ENCODE data around the gene PRSS12. TPM values are rescaled to one million over a fixed set of nuclear protein-coding genes. Genes with fewer than 3 reads are reported as not detected.
"Not testable (repeated sequence)": the region's sequence is repeated elsewhere in the genome, so short reads cannot be mapped to it uniquely, and the experiment has no call there.

Gene PRSS12
- total RNA-seq, 1 donor from 2014 or later: 10.4 TPM

DNA sequence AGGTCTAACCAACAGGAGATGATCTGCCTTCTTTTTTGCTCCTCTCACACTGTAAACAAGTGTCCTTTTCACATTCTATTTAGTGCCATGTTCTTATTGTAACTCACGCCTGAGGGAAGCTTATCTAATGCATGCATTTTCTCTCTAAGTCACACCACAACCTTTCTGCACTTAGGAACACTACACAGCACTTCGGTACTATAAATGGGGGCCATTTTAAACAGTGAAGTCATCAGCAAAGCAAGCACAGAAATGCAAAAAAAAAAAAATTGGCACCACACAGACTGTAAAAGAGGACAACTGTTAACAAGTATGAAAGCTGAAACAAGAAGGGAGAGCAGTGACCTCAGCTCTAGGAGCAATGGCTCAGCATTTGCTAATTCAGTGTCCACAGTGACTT lies 45.2 kb downstream of the PRSS12 start:
- Histone ChIP-seq H3K4me1 (ENCODE audit: control insufficient read depth in 3 of 3, insufficient read depth in 3 of 3, low read length in 3 of 3) (no peaks in the 10 kb centered on the region), H3K9me3 (ENCODE audit: control insufficient read depth in 3 of 3, low read length in 3 of 3) (no peaks in the 10 kb centered on the region), H3K27ac (ENCODE audit: low read depth, low read length) (no peak overlapping the region), H3K27me3 (ENCODE audit: control insufficient read depth in 3 of 3, insufficient read depth in 3 of 3, low read length in 3 of 3) (no peaks in the 10 kb centered on the region), H3K9ac (ENCODE audit: low read depth in 1 of 3, low read length in 3 of 3) (no peak overlapping the region), H3K36me3 (ENCODE audit: control insufficient read depth in 3 of 3, insufficient read depth in 3 of 3, low read length in 3 of 3) (no peaks in the 10 kb centered on the region), H3K4me3 (ENCODE audit: low read length in 3 of 3) (no peak overlapping the region)

DNA sequence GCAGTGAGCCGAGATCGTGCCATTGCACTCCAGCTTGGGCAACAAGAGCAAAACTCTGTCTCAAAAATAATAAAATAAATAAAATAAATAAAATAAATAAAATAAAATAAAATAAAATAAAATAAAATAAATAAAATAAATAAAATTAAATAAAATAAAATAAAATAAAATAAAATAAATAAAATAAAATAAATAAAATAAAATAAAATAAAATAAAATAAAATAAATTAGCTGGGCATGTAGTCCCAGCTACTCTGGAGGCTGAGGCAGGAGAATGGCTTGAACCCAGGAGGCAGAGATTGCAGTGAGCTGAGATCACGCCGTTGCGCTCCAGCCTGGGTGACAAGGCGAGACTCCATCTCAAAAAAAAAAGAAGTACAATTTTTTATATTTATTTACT lies 53.2 kb downstream of the PRSS12 start:
- not testable (repeated sequence) for H3K27ac ChIP-seq (ENCODE audit: low read depth, low read length); H3K9me3 ChIP-seq (ENCODE audit: control insufficient read depth in 3 of 3, low read length in 3 of 3); H3K36me3 ChIP-seq (ENCODE audit: control insufficient read depth in 3 of 3, insufficient read depth in 3 of 3, low read length in 3 of 3); H3K4me3 ChIP-seq (ENCODE audit: low read length in 3 of 3); H3K27me3 ChIP-seq (ENCODE audit: control insufficient read depth in 3 of 3, insufficient read depth in 3 of 3, low read length in 3 of 3); H3K4me1 ChIP-seq (ENCODE audit: control insufficient read depth in 3 of 3, insufficient read depth in 3 of 3, low read length in 3 of 3); H3K9ac ChIP-seq (ENCODE audit: low read depth in 1 of 3, low read length in 3 of 3)

DNA sequence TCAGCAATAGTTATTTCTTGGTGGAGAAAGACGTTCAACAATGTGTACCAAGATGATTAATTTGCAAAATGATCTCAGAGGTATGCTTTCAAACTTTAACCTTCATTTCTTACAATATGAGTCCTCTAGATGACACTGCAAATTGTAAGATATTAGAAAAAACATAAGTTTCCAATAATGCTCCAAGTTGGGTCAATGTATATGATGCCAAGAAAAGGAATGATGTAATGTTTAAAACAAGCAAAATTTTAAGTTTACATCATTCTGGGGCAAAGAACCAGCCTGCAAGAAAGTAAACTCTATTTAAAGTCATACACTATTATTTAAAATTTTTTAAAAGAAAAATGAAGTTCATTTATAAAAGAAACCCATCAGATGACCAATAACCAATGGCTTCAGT lies 56.1 kb downstream of the PRSS12 start:
- Histone ChIP-seq H3K9me3 (ENCODE audit: control insufficient read depth in 3 of 3, low read length in 3 of 3) (no peaks in the 10 kb centered on the region), H3K36me3 (ENCODE audit: control insufficient read depth in 3 of 3, insufficient read depth in 3 of 3, low read length in 3 of 3) (no peaks in the 10 kb centered on the region), H3K4me3 (ENCODE audit: low read length in 3 of 3) (no peak overlapping the region), H3K9ac (ENCODE audit: low read depth in 1 of 3, low read length in 3 of 3) (no peak overlapping the region), H3K27me3 (ENCODE audit: control insufficient read depth in 3 of 3, insufficient read depth in 3 of 3, low read length in 3 of 3) (peaks cover 0 to 2% (median 0%) of the 10 kb centered on the region in 3 donors), H3K27ac (ENCODE audit: low read depth, low read length) (no peak overlapping the region), H3K4me1 (ENCODE audit: control insufficient read depth in 3 of 3, insufficient read depth in 3 of 3, low read length in 3 of 3) (no peaks in the 10 kb centered on the region)

DNA sequence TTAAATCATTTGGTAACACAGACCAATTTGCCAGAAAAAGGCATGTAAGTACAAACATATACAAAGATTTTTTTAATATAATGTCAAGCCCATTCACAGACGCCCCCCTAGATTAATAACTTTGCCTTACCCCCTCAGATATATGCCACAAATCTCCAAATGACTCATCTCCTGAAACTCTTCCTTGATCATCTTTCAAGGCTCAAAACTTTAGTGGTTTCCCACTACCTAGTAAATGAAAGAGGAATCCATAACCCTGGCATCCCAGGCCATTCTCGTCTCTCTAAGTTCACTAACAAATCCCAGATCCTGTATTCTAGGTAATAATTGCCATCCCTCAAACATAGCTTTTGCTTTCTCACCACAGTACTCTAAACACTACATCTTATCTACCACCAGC lies 61.9 kb downstream of the PRSS12 start:
- Histone ChIP-seq H3K27me3 (ENCODE audit: control insufficient read depth in 3 of 3, insufficient read depth in 3 of 3, low read length in 3 of 3) (peaks cover 0 to 2% (median 0%) of the 10 kb centered on the region in 3 donors), H3K9ac (ENCODE audit: low read depth in 1 of 3, low read length in 3 of 3) (no peak overlapping the region), H3K4me1 (ENCODE audit: control insufficient read depth in 3 of 3, insufficient read depth in 3 of 3, low read length in 3 of 3) (no peaks in the 10 kb centered on the region), H3K36me3 (ENCODE audit: control insufficient read depth in 3 of 3, insufficient read depth in 3 of 3, low read length in 3 of 3) (no peaks in the 10 kb centered on the region), H3K27ac (ENCODE audit: low read depth, low read length) (no peak overlapping the region), H3K9me3 (ENCODE audit: control insufficient read depth in 3 of 3, low read length in 3 of 3) (no peaks in the 10 kb centered on the region), H3K4me3 (ENCODE audit: low read length in 3 of 3) (no peak overlapping the region)

DNA sequence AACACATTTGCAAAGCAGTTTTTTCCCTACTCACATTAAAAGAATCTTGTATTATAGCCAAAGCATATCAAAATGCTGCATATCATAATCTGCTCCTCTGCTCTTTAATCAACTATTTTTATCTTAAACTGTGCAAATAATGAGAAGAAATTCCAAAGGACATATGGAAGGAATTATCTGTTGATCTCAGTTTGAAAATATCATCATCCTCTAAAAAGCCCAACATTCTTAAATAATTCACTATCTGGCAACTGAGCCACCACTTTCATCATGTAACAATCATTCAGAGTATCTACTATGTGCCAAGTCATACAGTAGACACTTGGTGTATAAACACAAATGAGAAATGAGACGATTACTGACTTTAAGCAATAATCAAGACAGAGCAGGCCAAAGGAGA lies 63.0 kb downstream of the PRSS12 start:
- Histone ChIP-seq H3K4me1 (ENCODE audit: control insufficient read depth in 3 of 3, insufficient read depth in 3 of 3, low read length in 3 of 3) (no peaks in the 10 kb centered on the region), H3K4me3 (ENCODE audit: low read length in 3 of 3) (no peak overlapping the region), H3K27me3 (ENCODE audit: control insufficient read depth in 3 of 3, insufficient read depth in 3 of 3, low read length in 3 of 3) (peaks cover 0 to 2% (median 0%) of the 10 kb centered on the region in 3 donors), H3K9ac (ENCODE audit: low read depth in 1 of 3, low read length in 3 of 3) (no peak overlapping the region), H3K9me3 (ENCODE audit: control insufficient read depth in 3 of 3, low read length in 3 of 3) (no peaks in the 10 kb centered on the region), H3K36me3 (ENCODE audit: control insufficient read depth in 3 of 3, insufficient read depth in 3 of 3, low read length in 3 of 3) (no peaks in the 10 kb centered on the region), H3K27ac (ENCODE audit: low read depth, low read length) (no peak overlapping the region)

DNA sequence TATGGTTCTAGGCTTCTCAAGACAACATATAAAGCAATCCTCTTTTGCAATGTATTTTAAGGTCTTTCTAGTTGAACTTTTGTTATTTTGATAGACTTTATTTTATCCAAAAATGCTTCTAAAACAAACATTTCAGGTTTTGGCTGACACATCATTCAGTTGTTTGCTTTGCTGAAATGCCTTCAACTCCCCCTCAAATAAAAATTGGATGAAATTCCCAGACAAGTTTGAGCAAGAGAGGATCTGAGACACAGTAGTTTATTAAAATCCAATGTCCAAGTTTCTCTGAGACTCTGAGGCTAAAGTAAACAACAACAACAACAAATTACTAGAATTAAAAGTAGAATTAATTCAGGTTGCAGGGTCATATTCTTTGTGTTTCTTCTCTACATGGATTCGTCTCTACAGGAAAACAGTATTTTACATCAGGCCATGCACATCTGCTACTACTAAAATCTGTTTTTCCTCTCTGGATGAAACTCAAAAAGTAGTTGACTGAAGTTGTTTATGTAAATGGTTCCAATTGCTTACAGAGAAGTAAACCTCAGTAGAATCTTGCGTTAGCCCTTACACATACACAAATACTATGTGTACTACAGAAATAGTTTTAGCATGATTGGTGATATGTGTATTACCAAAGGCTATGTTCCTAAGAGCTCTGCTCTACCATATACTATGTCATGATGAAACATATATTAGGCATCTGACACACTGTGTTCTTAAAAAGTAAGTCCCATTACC lies 64.9 kb downstream of the PRSS12 start:
- no peaks in the 10 kb centered on the region for H3K4me1 ChIP-seq (ENCODE audit: control insufficient read depth in 3 of 3, insufficient read depth in 3 of 3, low read length in 3 of 3)
- no peak overlapping the region for H3K9ac ChIP-seq (ENCODE audit: low read depth in 1 of 3, low read length in 3 of 3)
- peaks cover 0 to 2% (median 0%) of the 10 kb centered on the region in 3 donors for H3K27me3 ChIP-seq (ENCODE audit: control insufficient read depth in 3 of 3, insufficient read depth in 3 of 3, low read length in 3 of 3)
- H3K27ac ChIP-seq (ENCODE audit: low read depth, low read length): no peak overlapping the region
- no peaks in the 10 kb centered on the region for H3K9me3 ChIP-seq (ENCODE audit: control insufficient read depth in 3 of 3, low read length in 3 of 3)
- H3K36me3 ChIP-seq (ENCODE audit: control insufficient read depth in 3 of 3, insufficient read depth in 3 of 3, low read length in 3 of 3): no peaks in the 10 kb centered on the region
- no peak overlapping the region for H3K4me3 ChIP-seq (ENCODE audit: low read length in 3 of 3)

DNA sequence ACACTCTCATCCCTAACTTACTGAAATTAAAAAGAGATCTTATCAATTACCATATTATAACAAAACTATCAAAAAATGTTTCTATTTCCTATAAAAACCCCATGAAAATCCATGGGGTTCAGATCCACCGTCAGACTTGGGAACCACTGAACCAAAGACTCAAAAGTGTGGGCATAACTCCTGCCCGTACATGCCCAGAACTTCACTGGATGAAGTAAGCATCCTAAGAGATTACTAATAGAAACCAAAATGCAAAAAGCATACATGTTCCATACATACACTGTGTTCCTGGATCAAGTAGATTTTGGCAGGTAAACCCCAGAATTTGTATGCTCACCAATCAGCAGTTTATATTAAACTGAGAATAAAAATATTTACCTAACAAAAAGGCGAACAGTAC lies 66.1 kb downstream of the PRSS12 start:
- Histone ChIP-seq H3K36me3 (ENCODE audit: control insufficient read depth in 3 of 3, insufficient read depth in 3 of 3, low read length in 3 of 3) (no peaks in the 10 kb centered on the region), H3K4me1 (ENCODE audit: control insufficient read depth in 3 of 3, insufficient read depth in 3 of 3, low read length in 3 of 3) (peaks cover 0 to 5% (median 4%) of the 10 kb centered on the region in 3 donors), H3K4me3 (ENCODE audit: low read length in 3 of 3) (no peak overlapping the region), H3K27me3 (ENCODE audit: control insufficient read depth in 3 of 3, insufficient read depth in 3 of 3, low read length in 3 of 3) (no peaks in the 10 kb centered on the region), H3K27ac (ENCODE audit: low read depth, low read length) (no peak overlapping the region), H3K9ac (ENCODE audit: low read depth in 1 of 3, low read length in 3 of 3) (no peak overlapping the region), H3K9me3 (ENCODE audit: control insufficient read depth in 3 of 3, low read length in 3 of 3) (no peaks in the 10 kb centered on the region)

DNA sequence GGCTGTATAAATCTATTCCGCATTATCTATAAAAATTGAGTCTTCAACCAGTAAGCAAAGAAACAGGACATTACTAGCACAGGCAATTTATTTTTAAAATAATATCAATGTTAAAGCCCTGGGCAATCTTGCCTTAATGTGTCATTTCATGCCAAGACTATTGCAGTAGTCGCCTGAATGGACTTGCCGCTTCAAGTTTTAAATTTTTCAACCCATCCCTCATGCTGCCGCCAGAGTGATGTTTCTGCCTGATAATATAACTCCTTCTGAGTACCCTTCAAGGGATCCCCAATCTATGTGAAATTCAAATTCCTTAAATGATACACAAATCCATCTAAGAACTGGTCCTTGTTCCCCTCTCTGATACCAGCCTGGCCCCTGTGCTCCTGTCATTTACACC lies 66.9 kb downstream of the PRSS12 start:
- Histone ChIP-seq H3K4me1 (ENCODE audit: control insufficient read depth in 3 of 3, insufficient read depth in 3 of 3, low read length in 3 of 3) (peaks cover 0 to 11% (median 4%) of the 10 kb centered on the region in 3 donors), H3K9ac (ENCODE audit: low read depth in 1 of 3, low read length in 3 of 3) (no peak overlapping the region), H3K27me3 (ENCODE audit: control insufficient read depth in 3 of 3, insufficient read depth in 3 of 3, low read length in 3 of 3) (no peaks in the 10 kb centered on the region), H3K27ac (ENCODE audit: low read depth, low read length) (no peak overlapping the region), H3K36me3 (ENCODE audit: control insufficient read depth in 3 of 3, insufficient read depth in 3 of 3, low read length in 3 of 3) (no peaks in the 10 kb centered on the region), H3K9me3 (ENCODE audit: control insufficient read depth in 3 of 3, low read length in 3 of 3) (no peaks in the 10 kb centered on the region), H3K4me3 (ENCODE audit: low read length in 3 of 3) (no peak overlapping the region)

DNA sequence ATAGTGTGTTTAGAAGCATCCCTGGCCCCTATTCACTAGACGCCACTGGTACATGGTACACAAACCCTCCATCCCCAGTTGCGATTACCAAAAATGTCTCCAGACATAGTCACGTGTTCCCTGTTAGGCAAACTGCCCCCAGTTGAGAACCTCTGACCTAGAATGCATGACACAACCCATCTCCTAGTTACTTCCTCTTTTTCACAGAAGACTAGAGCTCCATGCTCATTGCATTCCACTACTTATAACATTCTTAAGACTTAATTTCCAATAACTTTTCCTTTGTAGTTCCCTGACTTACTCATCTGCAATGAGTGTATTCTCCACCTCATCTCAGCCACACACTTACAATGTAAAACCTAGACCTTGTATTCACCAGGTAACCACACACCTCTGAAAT lies 68.6 kb downstream of the PRSS12 start:
- H3K27me3 ChIP-seq (ENCODE audit: control insufficient read depth in 3 of 3, insufficient read depth in 3 of 3, low read length in 3 of 3): no peaks in the 10 kb centered on the region
- H3K4me1 ChIP-seq (ENCODE audit: control insufficient read depth in 3 of 3, insufficient read depth in 3 of 3, low read length in 3 of 3): peaks cover 17 to 25% (median 17%) of the 10 kb centered on the region in 3 donors
- H3K27ac ChIP-seq (ENCODE audit: low read depth, low read length): no peak overlapping the region
- H3K36me3 ChIP-seq (ENCODE audit: control insufficient read depth in 3 of 3, insufficient read depth in 3 of 3, low read length in 3 of 3): peaks cover 0 to 3% (median 2%) of the 10 kb centered on the region in 3 donors
- no peaks in the 10 kb centered on the region for H3K9me3 ChIP-seq (ENCODE audit: control insufficient read depth in 3 of 3, low read length in 3 of 3)
- H3K4me3 ChIP-seq (ENCODE audit: low read length in 3 of 3): no peak overlapping the region
- H3K9ac ChIP-seq (ENCODE audit: low read depth in 1 of 3, low read length in 3 of 3): no peak overlapping the region

DNA sequence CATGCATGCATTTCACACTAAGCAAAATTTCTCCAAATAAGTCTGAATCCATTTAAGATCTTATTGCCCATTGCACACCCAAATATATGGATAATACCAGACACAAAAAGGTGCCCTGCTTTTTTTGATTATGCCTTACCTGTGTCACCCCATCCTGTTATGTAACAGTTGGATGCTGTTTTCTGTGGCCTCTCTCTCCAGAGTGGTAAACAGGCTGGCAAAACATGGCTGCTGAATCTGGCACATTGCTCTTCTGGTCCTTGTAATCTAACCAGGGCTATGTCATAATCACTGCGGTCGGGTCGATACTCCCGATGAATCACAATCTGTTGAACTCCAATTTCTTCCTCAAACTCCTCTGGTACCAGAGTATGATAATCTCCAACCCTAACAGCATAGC lies 70.1 kb downstream of the PRSS12 start:
- Histone ChIP-seq H3K4me3 (ENCODE audit: low read length in 3 of 3) (no peak overlapping the region), H3K9ac (ENCODE audit: low read depth in 1 of 3, low read length in 3 of 3) (no peak overlapping the region), H3K27ac (ENCODE audit: low read depth, low read length) (no peak overlapping the region), H3K36me3 (ENCODE audit: control insufficient read depth in 3 of 3, insufficient read depth in 3 of 3, low read length in 3 of 3) (peaks cover 0 to 3% (median 2%) of the 10 kb centered on the region in 3 donors), H3K4me1 (ENCODE audit: control insufficient read depth in 3 of 3, insufficient read depth in 3 of 3, low read length in 3 of 3) (peaks cover 17 to 25% (median 17%) of the 10 kb centered on the region in 3 donors), H3K27me3 (ENCODE audit: control insufficient read depth in 3 of 3, insufficient read depth in 3 of 3, low read length in 3 of 3) (no peaks in the 10 kb centered on the region), H3K9me3 (ENCODE audit: control insufficient read depth in 3 of 3, low read length in 3 of 3) (no peaks in the 10 kb centered on the region)

All from skeletal muscle tissue (tissue), 4 donors.